K562 (cell line): Measurements from ENCODE around the gene CARM1. TPM values are rescaled to one million over a fixed set of nuclear protein-coding genes. Genes with fewer than 3 reads are reported as not detected.

ENCODE experiments used
- ARID1B ChIP-seq: fragments of 450-650 bp; IDR thresholded peaks from 2 replicates; pipeline ENCODE4 v1.6.1; 2016; ENCODE audit warnings: antibody characterized with exemption, mild to moderate bottlenecking, inconsistent platforms
- ARID4B ChIP-seq: sonication (generic); formaldehyde crosslinking; IDR thresholded peaks from 2 replicates; pipeline ENCODE4 v1.8.0; 2022; ENCODE audit warnings: mild to moderate bottlenecking, missing genetic modification reagents
- CBFA2T2 ChIP-seq: fragments of 450-650 bp; conservative IDR thresholded peaks from 2 replicates; pipeline ENCODE4 v1.6.1; 2017; ENCODE audit warnings: mild to moderate bottlenecking
- CHAMP1 ChIP-seq: fragments of 450-650 bp; IDR thresholded peaks from 2 replicates; pipeline ENCODE4 v1.6.1; 2016; ENCODE audit warnings: mild to moderate bottlenecking
- ELK3 ChIP-seq: fragments of 450-650 bp; formaldehyde crosslinking; IDR thresholded peaks from 2 replicates; pipeline ENCODE4 v1.4.0; 2020; ENCODE audit warnings: mild to moderate bottlenecking
- KLF16 ChIP-seq: IDR thresholded peaks from 2 replicates; pipeline ENCODE4 v1.6.1; 2016; ENCODE audit warnings: antibody characterized with exemption
- MTA2 ChIP-seq: fragments of 450-650 bp; IDR thresholded peaks from 2 replicates; pipeline ENCODE4 v1.6.1; 2016; ENCODE audit warnings: low read depth
- PCBP2 ChIP-seq: fragments of 200-400 bp; formaldehyde crosslinking; IDR thresholded peaks from 2 replicates; pipeline ENCODE4 v1.6.1; 2018; ENCODE audit warnings: low read length, low read depth, mild to moderate bottlenecking, moderate library complexity; ENCODE audit not compliant: poor library complexity, severe bottlenecking
- RFX7 ChIP-seq: fragments of 250-450 bp; sonication (Bioruptor Pico); IDR thresholded peaks from 2 replicates; pipeline ENCODE4 v1.5.1; 2021; ENCODE audit warnings: mild to moderate bottlenecking
- SUPT5H ChIP-seq: fragments of 450-650 bp; IDR thresholded peaks from 2 replicates; pipeline ENCODE4 v1.6.1; 2016
- TAL1 ChIP-seq: fragments of 450-650 bp; IDR thresholded peaks from 2 replicates; pipeline ENCODE4 v1.6.1; 2016; ENCODE audit warnings: mild to moderate bottlenecking
- ZNF668 ChIP-seq: fragments of 250-450 bp; sonication (Bioruptor Pico); IDR thresholded peaks from 2 replicates; pipeline ENCODE4 v1.8.0; 2022; ENCODE audit warnings: mild to moderate bottlenecking, inconsistent platforms
- polyA plus RNA-seq, 8 experiments: library from polyadenylated mRNA; depleted of rRNA in 4 of 8; stranded (reverse) in 5 of 8; unstranded in 3 of 8; fragments of >200 nt; fragmentation: Nextera tagmentation in 2 of 8; fragmentation: Illumina TruSeq in 1 of 8; extraction: Ambion mirVana in 2 of 8; extraction: Trizol in 1 of 8; gene quantifications; 2 replicates each; pipeline versions ENCODE4 v1.2.1 to v1.2.3, GENCODE V29; 2011 to 2014; ENCODE audit warnings: inconsistent platforms in 1 of 8, missing spikeins in 1 of 8
- total RNA-seq, 7 experiments: library from RNA; depleted of rRNA in 6 of 7; stranded (reverse); fragments of >200 nt in 6 of 7; fragmentation: Illumina TruSeq in 2 of 7; extraction: Trizol in 2 of 7; gene quantifications; 2 replicates each; pipeline versions ENCODE4 v1.2.1 to v1.2.3, GENCODE V29; 2011 to 2021; ENCODE audit warnings: low replicate concordance in 1 of 7
- TF ChIP-seq, protein P1 (sequence below), 2 experiments: fragments of 150-350 bp in 1 of 2; IDR thresholded peaks; 2 replicates each; pipeline ENCODE4 v1.6.1; 2012 to 2016; ENCODE audit warnings: low read depth in 2 of 2, low read length in 2 of 2, mild to moderate bottlenecking in 1 of 2, moderate library complexity in 1 of 2
- TF ChIP-seq, protein P2 (sequence below): fragments of 450-650 bp; IDR thresholded peaks from 2 replicates; pipeline ENCODE4 v1.6.1; 2016

Gene CARM1
- total and polyA plus RNA-seq, 9 of the 15 experiments (the other 6 are each of a cell fraction or from before 2014, with no cell fraction given), result 0.36 to 86.0 (median 29.7) TPM

DNA sequence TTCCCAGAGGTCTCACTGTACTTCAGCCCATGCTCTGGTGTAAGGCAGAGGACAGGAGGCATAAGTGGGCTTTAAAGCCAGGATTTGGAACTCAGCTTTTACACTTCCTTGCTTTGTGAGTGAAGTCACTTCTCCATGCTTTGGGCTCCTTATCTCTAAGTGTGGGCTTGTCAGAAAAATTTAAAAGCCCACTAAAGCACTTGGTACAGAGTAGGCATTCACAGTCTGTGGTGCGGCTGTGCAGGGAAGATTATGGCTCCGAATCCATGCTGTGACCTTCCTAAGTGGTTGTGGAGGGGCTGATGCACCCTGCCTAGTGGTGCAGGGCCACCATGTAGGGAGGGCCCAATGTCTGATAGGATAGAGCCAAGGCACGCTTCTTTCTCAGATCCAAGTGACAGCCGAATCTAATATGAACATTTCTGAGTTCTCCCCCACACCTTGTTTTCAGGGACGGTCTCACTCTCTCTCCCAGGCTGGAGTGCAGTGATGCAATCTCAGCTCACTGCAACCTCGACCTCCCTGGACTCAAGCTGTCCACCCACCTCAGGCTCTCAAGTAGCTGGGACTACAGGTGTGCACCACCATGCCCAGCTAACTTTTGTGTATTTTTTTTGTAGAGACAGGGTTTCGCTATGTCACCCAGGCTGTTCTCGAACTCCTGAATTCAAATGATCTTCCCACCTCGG is 64.2 kb downstream of the CARM1 start (continued):
- peak; percentile 43; the same call in 1 of the 2 replicates for TF ChIP-seq ARID4B
- no peak for TF ChIP-seq RFX7
- TF ChIP-seq ZNF668 (CRISPR knock-in tag), result no peak
- 0 out of 2 replicates have a peak, but pooled peaks have one; percentile 17 for TF ChIP-seq KLF16
- TF ChIP-seq PCBP2, result no peak
- peak; percentile 72 for TF ChIP-seq CBFA2T2
- 0 out of 2 replicates have a peak, but pooled peaks have one; percentile 34 for TF ChIP-seq MTA2
- peak; percentile 70 for TF ChIP-seq TAL1
- TF ChIP-seq, protein P1, sequence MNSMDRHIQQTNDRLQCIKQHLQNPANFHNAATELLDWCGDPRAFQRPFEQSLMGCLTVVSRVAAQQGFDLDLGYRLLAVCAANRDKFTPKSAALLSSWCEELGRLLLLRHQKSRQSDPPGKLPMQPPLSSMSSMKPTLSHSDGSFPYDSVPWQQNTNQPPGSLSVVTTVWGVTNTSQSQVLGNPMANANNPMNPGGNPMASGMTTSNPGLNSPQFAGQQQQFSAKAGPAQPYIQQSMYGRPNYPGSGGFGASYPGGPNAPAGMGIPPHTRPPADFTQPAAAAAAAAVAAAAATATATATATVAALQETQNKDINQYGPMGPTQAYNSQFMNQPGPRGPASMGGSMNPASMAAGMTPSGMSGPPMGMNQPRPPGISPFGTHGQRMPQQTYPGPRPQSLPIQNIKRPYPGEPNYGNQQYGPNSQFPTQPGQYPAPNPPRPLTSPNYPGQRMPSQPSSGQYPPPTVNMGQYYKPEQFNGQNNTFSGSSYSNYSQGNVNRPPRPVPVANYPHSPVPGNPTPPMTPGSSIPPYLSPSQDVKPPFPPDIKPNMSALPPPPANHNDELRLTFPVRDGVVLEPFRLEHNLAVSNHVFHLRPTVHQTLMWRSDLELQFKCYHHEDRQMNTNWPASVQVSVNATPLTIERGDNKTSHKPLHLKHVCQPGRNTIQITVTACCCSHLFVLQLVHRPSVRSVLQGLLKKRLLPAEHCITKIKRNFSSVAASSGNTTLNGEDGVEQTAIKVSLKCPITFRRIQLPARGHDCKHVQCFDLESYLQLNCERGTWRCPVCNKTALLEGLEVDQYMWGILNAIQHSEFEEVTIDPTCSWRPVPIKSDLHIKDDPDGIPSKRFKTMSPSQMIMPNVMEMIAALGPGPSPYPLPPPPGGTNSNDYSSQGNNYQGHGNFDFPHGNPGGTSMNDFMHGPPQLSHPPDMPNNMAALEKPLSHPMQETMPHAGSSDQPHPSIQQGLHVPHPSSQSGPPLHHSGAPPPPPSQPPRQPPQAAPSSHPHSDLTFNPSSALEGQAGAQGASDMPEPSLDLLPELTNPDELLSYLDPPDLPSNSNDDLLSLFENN (IDR thresholded peaks at IDR 0.05; ENCODE audit: low read depth in 2 of 2, low read length in 2 of 2), result 0 out of 4 replicates have a peak, but pooled peaks of 1 of the 2 experiments have one; percentile 20
- TF ChIP-seq, protein P2, sequence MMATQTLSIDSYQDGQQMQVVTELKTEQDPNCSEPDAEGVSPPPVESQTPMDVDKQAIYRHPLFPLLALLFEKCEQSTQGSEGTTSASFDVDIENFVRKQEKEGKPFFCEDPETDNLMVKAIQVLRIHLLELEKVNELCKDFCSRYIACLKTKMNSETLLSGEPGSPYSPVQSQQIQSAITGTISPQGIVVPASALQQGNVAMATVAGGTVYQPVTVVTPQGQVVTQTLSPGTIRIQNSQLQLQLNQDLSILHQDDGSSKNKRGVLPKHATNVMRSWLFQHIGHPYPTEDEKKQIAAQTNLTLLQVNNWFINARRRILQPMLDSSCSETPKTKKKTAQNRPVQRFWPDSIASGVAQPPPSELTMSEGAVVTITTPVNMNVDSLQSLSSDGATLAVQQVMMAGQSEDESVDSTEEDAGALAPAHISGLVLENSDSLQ, result peak; percentile 24; the same call in 1 of the 2 replicates
- TF ChIP-seq ELK3 (CRISPR knock-in tag), result no peak
- TF ChIP-seq ARID1B, result peak; percentile 75
- TF ChIP-seq SUPT5H, result no peak
- TF ChIP-seq CHAMP1, result no peak
